GM15510 (cell line): ENCODE results near the gene NSMCE1.
A peak's percentile ranks its signal among the peaks of the same experiment; 100 is the strongest.

ENCODE experiments used
- POLR2A ChIP-seq: IDR thresholded peaks from 3 replicates; pipeline ENCODE4 v1.6.1; 2011; ENCODE audit warnings: borderline replicate concordance; ENCODE audit not compliant: insufficient read length; ENCODE audit errors: extremely low read depth

Gene NSMCE1

GRCh38 chr16:27205423-27206065, 63.0 kb downstream of the NSMCE1 start:
- TF ChIP-seq POLR2A = no peak

DNA sequence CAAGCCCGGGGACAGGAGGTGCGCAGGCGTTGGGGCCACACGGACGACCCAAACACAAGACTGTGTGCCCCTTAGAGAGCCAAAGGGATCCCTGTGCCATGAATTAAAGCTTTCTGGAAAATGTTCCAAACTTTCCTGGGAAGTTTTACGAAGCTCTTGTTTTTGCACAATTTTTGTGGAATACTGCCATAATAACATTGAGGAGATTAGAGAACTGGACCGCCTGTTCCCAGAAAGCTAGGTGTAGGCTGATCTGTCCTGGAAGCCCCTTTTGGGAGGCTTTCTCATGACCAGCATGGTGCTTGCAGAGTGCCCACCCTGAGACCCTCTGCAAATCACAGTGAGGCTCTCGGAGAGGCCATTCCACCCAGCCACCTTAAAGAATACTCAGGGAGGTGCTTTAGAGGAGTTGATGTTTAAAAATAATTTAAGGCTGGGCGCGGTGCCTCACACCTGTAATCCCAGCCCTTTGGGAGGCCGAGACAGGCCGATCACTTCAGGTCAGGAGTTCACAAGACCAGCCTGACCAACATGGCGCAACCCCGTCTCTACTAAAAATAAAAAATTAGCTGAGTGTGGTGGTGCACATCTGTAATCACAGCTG, 64.2 kb downstream of the NSMCE1 start:
- TF ChIP-seq POLR2A = no peak

- peak; percentile 90 for TF ChIP-seq POLR2A
These were observed 64.9 kb downstream of the NSMCE1 start, which contains the start of gene KDM8 for GRCh38 chr16:27203507-27204311. Gene KDM8 (plus strand): TSS chr16:27203526. CDS start chr16:27210124, 6,598 bp downstream.

- no peak for TF ChIP-seq POLR2A
These were observed 65.6 kb downstream of the NSMCE1 start for GRCh38 chr16:27202923-27203506.

DNA sequence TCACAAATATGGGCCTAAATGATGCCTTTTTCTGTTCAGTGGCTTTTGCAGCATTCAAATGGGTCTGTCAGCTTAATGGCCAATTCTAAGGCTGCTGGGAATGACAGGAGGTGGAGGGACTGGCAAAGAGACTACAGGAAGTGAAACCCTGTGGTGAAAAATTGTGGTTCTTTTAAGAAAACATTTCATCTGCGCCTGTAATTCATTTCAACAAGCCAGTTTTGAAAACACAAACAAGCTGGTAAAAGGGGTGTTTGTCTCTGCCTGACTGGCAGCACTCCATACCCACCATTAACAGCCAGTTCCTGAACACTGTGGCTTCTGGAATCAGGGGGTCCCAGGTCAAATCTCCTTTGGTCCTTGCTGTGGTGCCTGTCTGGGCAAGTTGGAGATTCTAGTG, 68.8 kb downstream of the NSMCE1 start:
- TF ChIP-seq POLR2A = no peak

DNA sequence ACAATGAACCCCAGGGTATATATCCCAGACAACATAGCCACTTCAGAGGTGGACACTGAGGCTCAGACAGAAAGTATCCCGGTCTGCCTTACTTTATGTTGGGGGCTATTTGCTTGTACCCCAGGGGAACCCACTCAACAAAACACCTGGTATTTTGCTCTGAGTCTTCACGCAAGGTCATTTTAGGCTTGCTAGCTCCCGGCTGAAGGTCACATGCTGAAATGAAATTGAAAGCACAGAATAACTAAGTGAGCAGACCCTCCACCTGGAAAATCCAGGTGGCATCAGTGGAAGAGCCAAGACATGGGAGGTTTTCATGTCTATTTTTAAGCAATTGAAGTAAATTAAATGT, 69.4 kb downstream of the NSMCE1 start:
- no peak for TF ChIP-seq POLR2A

GRCh38 chr16:27198451-27199234, 69.9 kb downstream of the NSMCE1 start:
- no peak for TF ChIP-seq POLR2A

DNA sequence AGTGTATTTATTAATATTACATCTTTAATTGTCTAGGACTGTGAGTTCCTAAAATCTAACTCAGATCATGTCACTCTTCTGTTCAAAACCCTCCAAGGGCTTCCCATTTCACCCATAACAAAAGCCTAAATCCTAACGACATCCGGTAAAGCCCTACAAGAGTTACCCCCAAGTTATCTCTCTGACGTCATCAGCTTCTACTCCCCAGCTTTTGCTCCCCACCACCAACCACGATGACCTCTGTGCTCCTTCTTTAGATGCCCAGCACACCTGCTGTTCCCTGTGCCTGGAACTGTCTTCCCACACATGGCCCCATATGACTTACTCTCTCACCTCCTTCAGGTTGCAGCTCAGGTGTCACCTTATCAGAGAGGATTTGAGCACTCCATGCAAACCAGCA, 71.6 kb downstream of the NSMCE1 start:
- no peak for TF ChIP-seq POLR2A

DNA sequence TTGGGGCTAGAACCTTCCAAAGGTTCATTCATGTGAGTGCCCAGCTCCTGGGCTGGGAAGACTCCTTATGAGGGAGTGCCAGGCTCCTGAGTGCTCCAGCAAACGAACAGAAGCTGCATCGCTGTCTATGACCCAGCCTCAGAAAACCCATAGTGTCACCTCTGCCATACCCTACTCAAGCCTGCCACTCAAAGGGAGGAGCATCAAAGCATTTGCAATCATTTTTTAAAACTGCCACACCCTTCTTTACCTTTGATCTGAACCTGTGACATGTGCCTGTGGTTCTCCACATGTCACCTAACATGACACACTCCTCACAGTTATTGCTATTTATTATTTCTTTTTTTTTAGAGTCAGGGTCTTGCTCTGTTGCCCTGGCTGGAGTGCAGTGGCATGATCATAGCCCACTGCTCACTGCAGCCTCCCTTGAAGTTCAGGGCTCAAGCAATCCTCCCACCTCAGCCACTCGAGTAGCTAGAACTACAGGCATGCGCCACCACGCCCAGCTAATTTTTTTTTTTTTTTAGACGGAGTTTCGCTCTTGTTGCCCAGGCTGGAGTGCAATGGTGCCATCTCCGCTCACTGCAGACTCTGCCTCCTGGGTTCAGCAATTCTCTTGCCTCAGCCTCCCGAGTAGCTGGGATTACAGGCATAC, 72.5 kb downstream of the NSMCE1 start:
- TF ChIP-seq POLR2A = no peak

DNA sequence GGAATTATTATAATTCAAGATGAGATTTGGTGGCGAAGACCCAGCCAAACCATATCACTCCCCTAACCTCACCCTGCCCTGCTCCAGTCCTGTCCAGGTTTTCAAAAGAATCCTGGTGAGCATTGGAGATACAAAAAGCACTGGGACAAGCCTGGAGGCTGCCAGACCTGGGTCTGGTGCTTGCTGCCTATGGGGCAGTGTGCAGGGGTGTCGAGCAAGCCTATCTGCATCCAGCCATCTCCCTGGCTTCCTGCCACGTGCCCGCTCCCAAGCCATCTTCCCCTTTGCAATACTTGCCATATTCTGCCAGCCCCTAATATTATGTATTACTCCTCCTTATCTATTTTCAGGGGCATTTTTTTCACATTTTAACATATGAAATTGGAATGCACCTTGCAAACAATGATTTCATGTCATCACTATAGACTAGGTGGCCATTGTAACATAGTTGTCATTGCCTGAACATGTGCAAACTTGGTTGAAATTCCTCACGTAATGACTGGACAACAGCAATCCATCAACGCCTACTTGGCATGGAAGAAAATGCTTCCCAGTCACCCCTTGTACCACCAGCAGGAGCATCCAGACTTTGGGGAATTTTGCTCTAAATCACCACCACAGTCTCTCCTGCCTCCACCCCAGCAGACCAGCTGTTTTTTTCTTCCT, 73.4 kb downstream of the NSMCE1 start:
- TF ChIP-seq POLR2A = no peak

GRCh38 chr16:27193300-27193990, 75.1 kb downstream of the NSMCE1 start:
- no peak for TF ChIP-seq POLR2A

- no peak for TF ChIP-seq POLR2A
These were observed 77.1 kb downstream of the NSMCE1 start for GRCh38 chr16:27191352-27191924.
